GM10266 (cell line): ENCODE data around the gene CFAP119.

Experiments
- DNase-seq: peaks from one replicate; pipeline ENCODE4 v3.0.0; 2012; ENCODE audit errors: extremely low spot score
- TF ChIP-seq, protein P1 (sequence below): IDR thresholded peaks from 2 replicates; pipeline ENCODE4 v1.5.1; 2012; ENCODE audit warnings: mild to moderate bottlenecking, low read depth; ENCODE audit not compliant: control insufficient read depth, insufficient read depth; ENCODE audit errors: missing control alignments

CFAP119 gene

GRCh38 chr16:30794634-30795033 is 32.8 kb upstream of the CFAP119 start:
- DNase-seq = no peak
- TF ChIP-seq, protein P1, sequence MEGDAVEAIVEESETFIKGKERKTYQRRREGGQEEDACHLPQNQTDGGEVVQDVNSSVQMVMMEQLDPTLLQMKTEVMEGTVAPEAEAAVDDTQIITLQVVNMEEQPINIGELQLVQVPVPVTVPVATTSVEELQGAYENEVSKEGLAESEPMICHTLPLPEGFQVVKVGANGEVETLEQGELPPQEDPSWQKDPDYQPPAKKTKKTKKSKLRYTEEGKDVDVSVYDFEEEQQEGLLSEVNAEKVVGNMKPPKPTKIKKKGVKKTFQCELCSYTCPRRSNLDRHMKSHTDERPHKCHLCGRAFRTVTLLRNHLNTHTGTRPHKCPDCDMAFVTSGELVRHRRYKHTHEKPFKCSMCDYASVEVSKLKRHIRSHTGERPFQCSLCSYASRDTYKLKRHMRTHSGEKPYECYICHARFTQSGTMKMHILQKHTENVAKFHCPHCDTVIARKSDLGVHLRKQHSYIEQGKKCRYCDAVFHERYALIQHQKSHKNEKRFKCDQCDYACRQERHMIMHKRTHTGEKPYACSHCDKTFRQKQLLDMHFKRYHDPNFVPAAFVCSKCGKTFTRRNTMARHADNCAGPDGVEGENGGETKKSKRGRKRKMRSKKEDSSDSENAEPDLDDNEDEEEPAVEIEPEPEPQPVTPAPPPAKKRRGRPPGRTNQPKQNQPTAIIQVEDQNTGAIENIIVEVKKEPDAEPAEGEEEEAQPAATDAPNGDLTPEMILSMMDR = no peak

DNA sequence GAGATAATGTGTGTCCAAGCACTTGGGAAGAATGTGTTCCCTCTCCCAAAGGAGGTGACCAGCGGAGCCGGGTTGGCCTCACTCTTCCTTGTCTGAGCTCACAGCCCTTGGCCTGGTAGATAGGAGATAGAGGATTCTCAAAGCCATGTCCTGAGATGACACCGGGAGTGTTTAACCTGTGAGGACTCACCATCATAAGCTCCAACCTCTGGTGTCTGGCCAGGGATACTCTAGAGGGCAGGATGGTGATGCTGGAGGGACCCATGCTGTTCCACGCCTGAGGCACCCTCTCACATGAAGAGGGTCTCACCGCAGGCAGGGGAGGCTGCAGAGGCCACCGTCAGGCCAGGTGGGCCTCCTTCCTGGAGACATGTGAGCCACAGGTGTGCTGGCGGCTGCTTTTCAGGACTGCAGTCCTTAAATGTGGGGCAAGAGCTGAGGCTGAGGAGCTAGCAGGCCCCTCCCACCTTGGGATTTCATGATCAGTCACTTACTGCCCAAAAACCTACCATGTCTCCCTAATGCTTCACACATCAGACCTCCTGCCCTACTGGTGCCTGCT is 31.7 kb upstream of the CFAP119 start:
- DNase-seq = no peak
- TF ChIP-seq, protein P1 = no peak

DNA sequence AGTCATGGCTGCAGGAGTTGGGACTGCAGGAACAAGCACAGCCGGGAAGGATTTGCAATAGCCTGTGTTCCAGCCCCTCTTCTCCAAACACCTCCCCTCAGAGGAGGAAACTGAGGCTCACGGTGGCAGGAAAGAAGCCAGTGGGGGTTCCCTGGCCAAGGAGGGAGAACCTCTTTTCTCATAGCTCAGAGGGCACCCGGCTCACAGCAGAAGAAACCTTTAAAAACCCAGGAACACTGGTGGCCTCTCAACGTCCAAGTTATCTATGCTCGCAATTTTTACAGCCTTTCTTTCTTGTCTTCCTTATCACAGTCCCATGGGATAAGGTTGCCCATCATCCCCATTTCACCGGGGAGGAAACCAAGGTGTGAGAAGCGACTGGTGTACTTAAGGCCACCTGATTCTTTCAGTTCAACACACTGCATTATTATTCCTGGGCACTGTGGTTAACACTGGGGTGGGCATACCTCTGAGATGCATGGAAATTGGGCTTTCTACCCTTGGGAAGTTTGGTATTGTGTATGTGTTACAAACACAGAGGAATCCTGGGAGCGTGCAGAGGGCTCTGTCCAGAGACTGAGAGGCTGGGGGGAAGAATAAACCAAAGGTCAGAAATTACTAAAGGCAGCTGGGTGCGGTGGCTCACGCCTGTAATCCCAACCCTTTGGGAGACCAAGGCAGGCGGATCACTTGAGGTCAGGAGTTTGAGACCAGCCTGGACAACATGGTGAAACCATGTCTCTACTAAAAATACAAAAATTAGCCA is 25.9 kb upstream of the CFAP119 start:
- TF ChIP-seq, protein P1 = no peak
- no peak for DNase-seq

DNA sequence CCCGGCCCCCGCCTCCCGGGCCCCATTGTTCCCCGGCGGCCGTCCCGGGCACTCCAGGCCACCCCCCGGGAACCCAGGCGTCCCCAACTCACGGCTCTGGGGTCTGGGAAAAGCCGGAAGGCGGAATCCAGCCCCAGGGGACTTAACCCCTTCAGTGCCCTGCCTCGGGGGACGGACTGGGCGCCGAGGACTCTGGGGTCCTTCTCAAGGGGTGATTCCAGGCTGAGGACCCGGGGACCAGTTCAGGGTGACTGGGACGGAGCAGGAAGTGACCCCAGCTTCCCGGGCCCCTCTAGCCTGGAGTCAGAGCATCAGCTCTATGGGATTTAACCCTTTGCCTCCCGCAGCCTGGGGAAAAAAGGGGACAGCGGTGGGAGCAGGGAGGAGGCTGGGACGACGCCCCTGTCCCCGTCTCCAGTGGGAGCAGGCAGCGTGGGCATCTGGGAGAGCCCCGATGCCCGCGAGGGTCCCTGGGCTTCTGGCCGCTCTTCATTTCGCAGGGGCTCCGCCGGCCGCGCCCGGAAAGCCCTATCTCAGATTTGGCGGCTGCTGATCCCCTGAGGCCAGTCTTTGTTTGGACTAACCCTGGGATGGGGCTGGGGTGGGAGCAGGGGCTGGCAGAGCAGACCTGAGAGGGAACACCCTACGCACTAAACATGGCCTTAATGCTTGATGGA is 25.2 kb upstream of the CFAP119 start, which contains the start of gene ZNF629:
Gene ZNF629, minus strand, starts transcription at position 270 of the 677 bp plus-strand sequence. CDS start 2,723 bp downstream, outside the sequence.
- TF ChIP-seq, protein P1 = no peak
- peak; percentile 65 for DNase-seq

GRCh38 chr16:30786115-30786935 is 24.5 kb upstream of the CFAP119 start:
- DNase-seq = peak; percentile 70
- TF ChIP-seq, protein P1 = no peak

- TF ChIP-seq, protein P1 = no peak
- no peak for DNase-seq
These were observed 23.6 kb upstream of the CFAP119 start for GRCh38 chr16:30785126-30786106.
